SK-N-SH treated with all-trans-retinoic acid at 6 μM for 48 hours (cell line): ENCODE data around the gene RNASE9.
"Not testable (repeated sequence)": the region's sequence is repeated elsewhere in the genome, so short reads cannot be mapped to it uniquely, and the experiment has no call there.

Source experiments
- ATAC-seq: fragments of 200-7000 bp; cut with Tn5 transposase; 3 replicates; pipeline ENCODE4 v1.9.1; 2020; ENCODE audit warnings: mild to moderate bottlenecking, moderate library complexity

The RNASE9 gene

GRCh38 chr14:20506276-20506675, 54.6 kb downstream of the RNASE9 start:
- ATAC-seq = not testable (repeated sequence)
